Liver (tissue), 9 donors: Measurements from ENCODE around the gene NEK11. TPM values are rescaled to one million over a fixed set of nuclear protein-coding genes. Genes with fewer than 3 reads are reported as not detected.

Experiments used
- DNase-seq: peaks from one replicate; pipeline ENCODE4 v3.0.0-alpha.2; 2017; ENCODE audit warnings: low spot score
- H3K27ac ChIP-seq, 2 donors: one replicate each; pipeline ENCODE4 v1.7.0; 2013; ENCODE audit warnings: inconsistent platforms in 2 of 2, low read length in 2 of 2, control low read depth in 1 of 2, low read depth in 1 of 2, mild to moderate bottlenecking in 1 of 2
- H3K27me3 ChIP-seq, 4 donors: one replicate each; pipeline versions ENCODE4 v1.6.1 to v1.7.0; 2013; ENCODE audit warnings: low read length in 3 of 4, inconsistent platforms in 1 of 4, mild to moderate bottlenecking in 1 of 4, moderate library complexity in 1 of 4; ENCODE audit not compliant: control insufficient read depth in 4 of 4, insufficient read depth in 4 of 4
- H3K36me3 ChIP-seq, 4 donors: one replicate each; pipeline versions ENCODE4 v1.6.1 to v1.7.0; 2013; ENCODE audit warnings: low read length in 3 of 4, mild to moderate bottlenecking in 3 of 4, low read depth in 1 of 4, moderate library complexity in 1 of 4; ENCODE audit not compliant: control insufficient read depth in 4 of 4, insufficient read depth in 3 of 4
- H3K4me1 ChIP-seq, 4 donors: one replicate each; pipeline versions ENCODE4 v1.6.1 to v1.7.0; 2013; ENCODE audit warnings: low read length in 3 of 4, mild to moderate bottlenecking in 3 of 4, moderate library complexity in 1 of 4; ENCODE audit not compliant: control insufficient read depth in 4 of 4, insufficient read depth in 4 of 4
- H3K4me3 ChIP-seq, 3 donors: one replicate each; pipeline versions ENCODE4 v1.6.1 to v1.7.0; 2013; ENCODE audit warnings: low read length in 3 of 3, control low read depth in 1 of 3, low read depth in 1 of 3, mild to moderate bottlenecking in 1 of 3
- H3K9ac ChIP-seq, 2 donors: one replicate each; pipeline ENCODE4 v1.7.0; 2013; ENCODE audit warnings: low read length in 2 of 2, mild to moderate bottlenecking in 2 of 2, moderate library complexity in 2 of 2, control low read depth in 1 of 2, low read depth in 1 of 2
- H3K9me3 ChIP-seq, 4 donors: one replicate each; pipeline versions ENCODE4 v1.6.1 to v1.7.0; 2013; ENCODE audit warnings: low read length in 3 of 4; ENCODE audit not compliant: control insufficient read depth in 4 of 4
- EGR1 ChIP-seq, 2 donors: IDR thresholded peaks; 2 replicates each; pipeline ENCODE4 v1.6.1; 2016 to 2018; ENCODE audit warnings: antibody characterized with exemption in 2 of 2, low read depth in 2 of 2
- FOXA1 ChIP-seq: IDR thresholded peaks from 2 replicates; pipeline ENCODE4 v1.6.1; 2016; ENCODE audit warnings: antibody characterized with exemption
- FOXA2 ChIP-seq: IDR thresholded peaks from 2 replicates; pipeline ENCODE4 v1.6.1; 2016; ENCODE audit warnings: antibody characterized with exemption
- HNF4A ChIP-seq, 2 donors: conservative IDR thresholded peaks; 2 replicates each; pipeline ENCODE4 v1.6.1; 2016; ENCODE audit warnings: antibody characterized with exemption in 2 of 2, mild to moderate bottlenecking in 2 of 2
- HNF4G ChIP-seq: IDR thresholded peaks from 2 replicates; pipeline ENCODE4 v1.6.1; 2016; ENCODE audit warnings: antibody characterized with exemption
- NR2F2 ChIP-seq: IDR thresholded peaks from 2 replicates; pipeline ENCODE4 v1.6.1; 2016; ENCODE audit warnings: antibody characterized with exemption
- RAD21 ChIP-seq, 2 donors: IDR thresholded peaks; 2 replicates each; pipeline ENCODE4 v1.6.1; 2016; ENCODE audit warnings: antibody characterized with exemption in 2 of 2, mild to moderate bottlenecking in 2 of 2
- REST ChIP-seq: IDR thresholded peaks from 2 replicates; pipeline ENCODE4 v1.6.1; 2016; ENCODE audit warnings: antibody characterized with exemption, mild to moderate bottlenecking
- RXRA ChIP-seq, 2 donors: IDR thresholded peaks; 2 replicates each; pipeline ENCODE4 v1.6.1; 2017 to 2018; ENCODE audit warnings: antibody characterized with exemption in 2 of 2, mild to moderate bottlenecking in 1 of 2
- SP1 ChIP-seq: IDR thresholded peaks from 2 replicates; pipeline ENCODE4 v1.6.1; 2018; ENCODE audit warnings: antibody characterized with exemption, mild to moderate bottlenecking
- YY1 ChIP-seq: IDR thresholded peaks from 2 replicates; pipeline ENCODE4 v1.6.1; 2016; ENCODE audit warnings: antibody characterized with exemption, mild to moderate bottlenecking
- ZBTB33 ChIP-seq: IDR thresholded peaks from 2 replicates; pipeline ENCODE4 v1.6.1; 2016; ENCODE audit warnings: antibody characterized with exemption
- WGBS: extraction: QIAGEN DNeasy Blood & Tissue Kit; methylation state at CpG from one replicate; pipeline ENCODE4 v1.1.7; 2013; 5-methylcytosine and 5-hydroxymethylcytosine counted together
- polyA plus RNA-seq, 2 donors: library from polyadenylated mRNA; stranded (reverse) in 1 of 2; unstranded in 1 of 2; fragments of 200-250 nt in 1 of 2; fragments of >200 nt in 1 of 2; fragmentation: Nextera tagmentation in 1 of 2; extraction: Ambion mirVana in 1 of 2; gene quantifications; one replicate each; pipeline versions ENCODE4 v1.2.1 to v1.2.3, GENCODE V29; 2013 to 2015
- total RNA-seq, 2 donors: library from RNA; depleted of rRNA; stranded (reverse); fragments of >200 nt; gene quantifications; one replicate each; pipeline ENCODE4 v1.2.3, GENCODE V29; 2014
- TF ChIP-seq, protein P1 (sequence below): fragments of 150-350 bp; IDR thresholded peaks from 2 replicates; pipeline ENCODE4 v1.5.1; 2017; ENCODE audit warnings: improper control_type of control experiment, low read depth, low read length; ENCODE audit not compliant: missing input control
- TF ChIP-seq, protein P2 (sequence below): IDR thresholded peaks from 2 replicates; pipeline ENCODE4 v1.6.1; 2016; ENCODE audit warnings: antibody characterized with exemption
- donor health status: healthy.
- donor health status: healthy.
- donor health status: healthy.
- donor health status: healthy.
- donor health status: healthy.

The NEK11 gene
- total and polyA plus RNA-seq, 4 donors, result 0.35 to 0.92 (median 0.69) TPM

GRCh38 chr3:131363275-131363674, 336.6 kb downstream of the NEK11 start:
- DNase-seq, result no peak
- H3K9ac ChIP-seq, result no peak overlapping the region
- 80% methylated on average over 3 of the region's 3 CpGs for WGBS

DNA sequence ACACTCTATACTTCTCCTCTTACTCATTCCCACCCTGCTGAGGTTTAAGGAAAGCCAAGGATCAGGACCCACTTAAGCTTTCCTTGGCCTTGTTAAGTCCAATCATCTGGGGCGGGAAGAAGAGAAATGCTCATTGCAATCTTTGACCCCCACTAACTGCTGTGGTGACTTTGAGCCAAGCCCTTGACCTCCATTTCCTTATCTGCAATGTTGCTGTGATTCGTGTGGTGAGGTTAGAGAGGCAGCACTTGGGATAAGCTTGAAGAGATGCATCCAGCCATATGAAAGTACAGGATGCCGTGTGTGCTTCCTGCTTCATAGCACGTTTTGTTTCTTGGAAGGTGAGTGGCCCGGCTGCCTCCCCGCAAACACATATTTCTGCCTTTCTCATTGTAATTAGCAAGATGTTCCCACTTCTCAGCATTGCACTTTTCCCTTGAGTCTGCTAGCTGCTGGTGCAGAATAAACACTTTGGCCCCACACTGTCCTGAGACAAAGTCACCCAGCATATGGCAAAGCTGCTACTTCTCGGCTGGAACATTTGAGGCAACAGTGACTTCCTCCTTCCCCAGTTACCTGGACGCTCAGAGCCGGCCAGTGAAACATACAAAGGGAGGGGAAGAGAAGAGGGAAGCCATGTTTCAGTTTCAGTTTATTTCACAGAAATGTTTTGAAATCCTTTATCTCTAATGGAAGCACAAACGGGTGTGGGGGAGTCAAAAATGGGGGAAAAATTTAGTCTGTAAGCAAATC, 344.4 kb downstream of the NEK11 start:
- Histone ChIP-seq H3K27ac (no peak overlapping the region), H3K27me3 (no peaks in the 10 kb centered on the region), H3K4me1 (peaks cover 0 to 4% (median 0%) of the 10 kb centered on the region in 4 donors), H3K36me3 (peaks cover 2 to 11% (median 4%) of the 10 kb centered on the region in 4 donors), H3K9me3 (no peaks in the 10 kb centered on the region), H3K4me3 (no peak overlapping the region), H3K9ac (no peak overlapping the region)
- 71% methylated on average over 10 of the region's 10 CpGs for WGBS
- TF ChIP-seq, protein P1, sequence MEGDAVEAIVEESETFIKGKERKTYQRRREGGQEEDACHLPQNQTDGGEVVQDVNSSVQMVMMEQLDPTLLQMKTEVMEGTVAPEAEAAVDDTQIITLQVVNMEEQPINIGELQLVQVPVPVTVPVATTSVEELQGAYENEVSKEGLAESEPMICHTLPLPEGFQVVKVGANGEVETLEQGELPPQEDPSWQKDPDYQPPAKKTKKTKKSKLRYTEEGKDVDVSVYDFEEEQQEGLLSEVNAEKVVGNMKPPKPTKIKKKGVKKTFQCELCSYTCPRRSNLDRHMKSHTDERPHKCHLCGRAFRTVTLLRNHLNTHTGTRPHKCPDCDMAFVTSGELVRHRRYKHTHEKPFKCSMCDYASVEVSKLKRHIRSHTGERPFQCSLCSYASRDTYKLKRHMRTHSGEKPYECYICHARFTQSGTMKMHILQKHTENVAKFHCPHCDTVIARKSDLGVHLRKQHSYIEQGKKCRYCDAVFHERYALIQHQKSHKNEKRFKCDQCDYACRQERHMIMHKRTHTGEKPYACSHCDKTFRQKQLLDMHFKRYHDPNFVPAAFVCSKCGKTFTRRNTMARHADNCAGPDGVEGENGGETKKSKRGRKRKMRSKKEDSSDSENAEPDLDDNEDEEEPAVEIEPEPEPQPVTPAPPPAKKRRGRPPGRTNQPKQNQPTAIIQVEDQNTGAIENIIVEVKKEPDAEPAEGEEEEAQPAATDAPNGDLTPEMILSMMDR, result no peak
- TF ChIP-seq HNF4G, result no peak
- TF ChIP-seq YY1, result no peak
- no peak for TF ChIP-seq ZBTB33
- TF ChIP-seq SP1, result no peak
- no peak for TF ChIP-seq RAD21 (IDR thresholded peaks at IDR 0.05)
- TF ChIP-seq NR2F2, result no peak
- no peak for TF ChIP-seq REST
- TF ChIP-seq RXRA (IDR thresholded peaks at IDR 0.05), result no peak
- TF ChIP-seq FOXA2, result no peak
- TF ChIP-seq HNF4A (conservative IDR thresholded peaks at IDR 0.05), result no peak
- TF ChIP-seq, protein P2, sequence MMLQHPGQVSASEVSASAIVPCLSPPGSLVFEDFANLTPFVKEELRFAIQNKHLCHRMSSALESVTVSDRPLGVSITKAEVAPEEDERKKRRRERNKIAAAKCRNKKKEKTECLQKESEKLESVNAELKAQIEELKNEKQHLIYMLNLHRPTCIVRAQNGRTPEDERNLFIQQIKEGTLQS, result no peak
- no peak for TF ChIP-seq EGR1 (IDR thresholded peaks at IDR 0.05; ENCODE audit: low read depth in 2 of 2)
- no peak for DNase-seq

More at GRCh38 chr3:131363275-131363674, 336.6 kb downstream of the NEK11 start:
- no peaks in the 10 kb centered on the region for H3K9me3 ChIP-seq
- H3K27me3 ChIP-seq, result no peaks in the 10 kb centered on the region
- no peak overlapping the region for H3K27ac ChIP-seq
- H3K4me1 ChIP-seq, result peaks cover 1 to 28% (median 9%) of the 10 kb centered on the region in 4 donors
- H3K36me3 ChIP-seq, result no peaks in the 10 kb centered on the region
- TF ChIP-seq HNF4A (conservative IDR thresholded peaks at IDR 0.05) (no peak), SP1 (no peak), FOXA2 (no peak), RXRA (IDR thresholded peaks at IDR 0.05) (no peak), FOXA1 (no peak)
- no peak overlapping the region for H3K4me3 ChIP-seq
